A549 (cell line): ENCODE measurements around the gene ZNRF2. TPM values are rescaled to one million over a fixed set of nuclear protein-coding genes. Genes with fewer than 3 reads are reported as not detected.

Experiments used
- ATAC-seq, 2 experiments: fragments of 200-7000 bp in 1 of 2; fragments of >200 bp in 1 of 2; cut with Nextera tagmentation in 1 of 2; cut with Tn5 transposase in 1 of 2; 3 replicates each; pipeline versions ENCODE4 v1.8.0 to v1.9.1; 2018 to 2020; ENCODE audit warnings: mild to moderate bottlenecking in 1 of 2, moderate library complexity in 1 of 2
- CTCF ChIA-PET: fragments of 300-600 bp; sonication (Branson Sonifier 250); formaldehyde crosslinking; extraction: SDS; loops from one replicate; lab custom pipeline; 2021; ENCODE audit warnings: antibody characterized with exemption, inconsistent platforms; lab: Yijun Ruan, JAX
- POLR2A ChIA-PET: fragments of 350-600 bp; formaldehyde crosslinking; extraction: SDS; loops from one replicate; lab custom pipeline; 2021; ENCODE audit warnings: antibody characterized with exemption, inconsistent platforms; lab: Yijun Ruan, JAX
- DNase-seq, 2 experiments: peaks; one replicate each; pipeline versions ENCODE4 v3.0.0 to v3.0.0-alpha.2; 2011 to 2016; ENCODE audit warnings: low read depth in 1 of 2, low spot score in 1 of 2
- FAIRE-seq: peaks from 2 replicates; lab custom pipeline; 2011; peaks lifted over from hg19 to GRCh38; lab: Jason Lieb, UNC
- H3K27ac ChIP-seq, 2 experiments: fragments of >200 bp; sonication (Bioruptor Twin); formaldehyde crosslinking; 3 replicates each; pipeline ENCODE4 v1.5.1; 2016 to 2017
- H3K4me1 ChIP-seq: fragments of >200 bp; sonication (Bioruptor Twin); formaldehyde crosslinking; 3 replicates; pipeline ENCODE4 v1.6.1; 2016
- H3K4me2 ChIP-seq: fragments of >200 bp; sonication (Bioruptor Twin); formaldehyde crosslinking; 3 replicates; pipeline ENCODE4 v1.6.1; 2016
- H3K4me3 ChIP-seq: fragments of >200 bp; sonication (Bioruptor Twin); formaldehyde crosslinking; 3 replicates; pipeline ENCODE4 v1.5.1; 2016
- H3K9me3 ChIP-seq: fragments of >200 bp; sonication (Bioruptor Twin); formaldehyde crosslinking; 3 replicates; pipeline ENCODE4 v1.6.1; 2016
- ATOH8 ChIP-seq: fragments of 250-450 bp; sonication (Bioruptor Pico); IDR thresholded peaks from 2 replicates; pipeline ENCODE4 v1.5.0; 2020; ENCODE audit warnings: low read depth, mild to moderate bottlenecking, moderate library complexity
- CBX2 ChIP-seq: fragments of 200-600 bp; sonication (generic); IDR thresholded peaks from 2 replicates; pipeline ENCODE4 v1.6.1; 2016; ENCODE audit warnings: low read depth, mild to moderate bottlenecking, borderline replicate concordance
- CBX8 ChIP-seq: fragments of 200-600 bp; sonication (generic); IDR thresholded peaks from 2 replicates; pipeline ENCODE4 v1.6.1; 2016
- CHD4 ChIP-seq: fragments of 200-600 bp; sonication (generic); IDR thresholded peaks from 2 replicates; pipeline ENCODE4 v1.6.1; 2016; ENCODE audit warnings: antibody characterized with exemption, mild to moderate bottlenecking, borderline replicate concordance
- CTCF ChIP-seq: fragments of >200 bp; sonication (Bioruptor Twin); formaldehyde crosslinking; IDR thresholded peaks from 3 replicates; pipeline ENCODE4 v1.5.1; 2016
- E2F6 ChIP-seq: IDR thresholded peaks from 2 replicates; pipeline ENCODE4 v1.6.1; 2012; ENCODE audit warnings: low read depth, borderline replicate concordance
- ELK1 ChIP-seq: fragments of 150-350 bp; IDR thresholded peaks from 2 replicates; pipeline ENCODE4 v1.6.1; 2014; ENCODE audit warnings: low read depth, mild to moderate bottlenecking, low read length
- EP300 ChIP-seq, 2 experiments: fragments of >200 bp; sonication (Bioruptor Twin); formaldehyde crosslinking; IDR thresholded peaks; 2 replicates in 1 of 2; 3 replicates in 1 of 2; pipeline ENCODE4 v1.6.1; 2016 to 2017
- FOXS1 ChIP-seq: fragments of 250-450 bp; sonication (Bioruptor Pico); IDR thresholded peaks from 2 replicates; pipeline ENCODE4 v1.5.0; 2020; ENCODE audit warnings: mild to moderate bottlenecking, moderate library complexity
- GATA3 ChIP-seq: IDR thresholded peaks from 2 replicates; pipeline ENCODE4 v1.6.1; 2012; ENCODE audit warnings: borderline replicate concordance
- HDAC2 ChIP-seq: fragments of 200-600 bp; sonication (generic); IDR thresholded peaks from 2 replicates; pipeline ENCODE4 v1.6.1; 2016
- HEYL ChIP-seq: fragments of 250-450 bp; sonication (Bioruptor Pico); IDR thresholded peaks from 2 replicates; pipeline ENCODE4 v1.8.0; 2021; ENCODE audit warnings: mild to moderate bottlenecking, moderate library complexity
- HOXB5 ChIP-seq: fragments of 250-450 bp; sonication (Bioruptor Pico); IDR thresholded peaks from 2 replicates; pipeline ENCODE4 v1.5.0; 2020; ENCODE audit warnings: mild to moderate bottlenecking, moderate library complexity
- JUN ChIP-seq, 2 experiments: fragments of >200 bp; sonication (Bioruptor Twin); formaldehyde crosslinking; IDR thresholded peaks; 2 replicates in 1 of 2; 3 replicates in 1 of 2; pipeline ENCODE4 v1.6.1; 2016 to 2017
- KDM5A ChIP-seq: fragments of 200-600 bp; sonication (generic); IDR thresholded peaks from 2 replicates; pipeline ENCODE4 v1.6.1; 2016; ENCODE audit warnings: antibody characterized with exemption, mild to moderate bottlenecking
- MAFK ChIP-seq: fragments of 450-650 bp; IDR thresholded peaks from 2 replicates; pipeline ENCODE4 v1.6.1; 2014; ENCODE audit not compliant: partially characterized antibody
- MAX ChIP-seq: IDR thresholded peaks from 2 replicates; pipeline ENCODE4 v1.6.1; 2012
- MAZ ChIP-seq: fragments of 150-350 bp; IDR thresholded peaks from 2 replicates; pipeline ENCODE4 v1.6.1; 2014; ENCODE audit warnings: antibody characterized with exemption, low read depth, low read length, borderline replicate concordance
- MYC ChIP-seq: IDR thresholded peaks from 2 replicates; pipeline ENCODE4 v1.6.1; 2012; ENCODE audit warnings: mild to moderate bottlenecking, inconsistent platforms, low read length, improper control_type of control experiment, borderline replicate concordance
- NR3C1 ChIP-seq: fragments of >200 bp; sonication (Bioruptor Twin); formaldehyde crosslinking; IDR thresholded peaks from 3 replicates; pipeline ENCODE4 v1.6.1; 2017
- PHF8 ChIP-seq: fragments of 200-600 bp; sonication (generic); IDR thresholded peaks from 2 replicates; pipeline ENCODE4 v1.6.1; 2016; ENCODE audit warnings: low read depth, mild to moderate bottlenecking, antibody characterized with exemption, moderate library complexity, borderline replicate concordance
- RAD21 ChIP-seq, 2 experiments: fragments of >200 bp in 1 of 2; sonication (Bioruptor Twin) in 1 of 2; formaldehyde crosslinking in 1 of 2; IDR thresholded peaks in 1 of 2; conservative IDR thresholded peaks in 1 of 2; 2 replicates in 1 of 2; 3 replicates in 1 of 2; pipeline ENCODE4 v1.6.1; 2012 to 2018; ENCODE audit warnings: inconsistent platforms in 1 of 2
- RCOR1 ChIP-seq: fragments of 150-350 bp; IDR thresholded peaks from 2 replicates; pipeline ENCODE4 v1.6.1; 2014; ENCODE audit warnings: antibody characterized with exemption, low read length, low read depth
- TFCP2L1 ChIP-seq: fragments of 250-450 bp; sonication (Bioruptor Pico); IDR thresholded peaks from 2 replicates; pipeline ENCODE4 v1.5.0; 2021; ENCODE audit warnings: mild to moderate bottlenecking
- TP53 ChIP-seq: fragments of 250-450 bp; sonication (Bioruptor Pico); IDR thresholded peaks from 2 replicates; pipeline ENCODE4 v1.5.0; 2021; ENCODE audit warnings: mild to moderate bottlenecking, moderate library complexity
- WGBS: methylation state at CpG from one replicate; pipeline ENCODE4 v1.1.6; 2017; ENCODE audit errors: missing lambda C conversion rate; 5-methylcytosine and 5-hydroxymethylcytosine counted together
- polyA plus RNA-seq, 4 experiments: library from polyadenylated mRNA; depleted of rRNA in 3 of 4; stranded (reverse); fragments of >200 nt; fragmentation: RNase III in 1 of 4; extraction: RNeasy Plus Mini Kit Qiagen cat#74134 plus additional on column Dnase treatment in 1 of 4; gene quantifications; 2 replicates in 3 of 4; 3 replicates in 1 of 4; pipeline ENCODE4 v1.2.3, GENCODE V29; 2011 to 2017

The ZNRF2 gene
- polyA plus RNA-seq, 2 of the 4 experiments (the other 2 are of a cell fraction), result 5.9 to 11.4 TPM

GRCh38 chr7:30335763-30336487 is 51.5 kb downstream of the ZNRF2 start:
- Histone ChIP-seq H3K27ac (no peak overlapping the region), H3K4me1 (peaks cover 24% of the 10 kb centered on the region), H3K4me3 (no peak overlapping the region), H3K4me2 (peak overlapping the region; percentile 52), H3K9me3 (no peaks in the 10 kb centered on the region)
- ChIA-PET POLR2A (no interaction called here), CTCF (interaction anchor here (1.4 kb wide), 1 partner anchor 13 kb away, joined by 3 read pairs; no protein-coding TSS in a partner anchor)
- TF ChIP-seq TP53 (CRISPR knock-in tag), result no peak
- no peak for TF ChIP-seq TFCP2L1 (CRISPR knock-in tag)
- no peak for TF ChIP-seq E2F6
- TF ChIP-seq NR3C1, result no peak
- TF ChIP-seq KDM5A, result no peak
- DNase-seq (no peak), FAIRE-seq (no peak), ATAC-seq (peak in 1 of 2 experiments; percentile 60; a peak in 2 of 6 replicates)
- 30% methylated on average over 4 of the region's 4 CpGs for WGBS

GRCh38 chr7:30344513-30344912 is 60.1 kb downstream of the ZNRF2 start:
- Histone ChIP-seq H3K9me3 (no peaks in the 10 kb centered on the region), H3K4me2 (no peak overlapping the region), H3K4me3 (no peak overlapping the region), H3K4me1 (peaks cover 28% of the 10 kb centered on the region), H3K27ac (no peak overlapping the region)
- ChIA-PET CTCF (no interaction called here), POLR2A (no interaction called here)
- TF ChIP-seq MYC, result no peak
- TF ChIP-seq ELK1, result no peak
- TF ChIP-seq RCOR1, result no peak
- TF ChIP-seq MAZ, result no peak
- TF ChIP-seq MAX, result no peak
- no peak for TF ChIP-seq RAD21 (conservative IDR thresholded peaks at IDR 0.05 in 1 of 2, IDR thresholded peaks at IDR 0.05 in 1 of 2)
- no peak for TF ChIP-seq HEYL
- no peak for TF ChIP-seq E2F6
- TF ChIP-seq GATA3, result no peak
- TF ChIP-seq CBX8, result no peak
- TF ChIP-seq PHF8, result no peak
- ATAC-seq (no peak), DNase-seq (no peak), FAIRE-seq (no peak)
- WGBS, result 91% methylated on average over 1 of the region's 1 CpG

- no peak for DNase-seq
- no peaks in the 10 kb centered on the region for H3K9me3 ChIP-seq
- peaks cover 28% of the 10 kb centered on the region for H3K4me1 ChIP-seq
- FAIRE-seq, result no peak
- 65% methylated on average over 2 of the region's 2 CpGs for WGBS
- CTCF ChIA-PET, result no interaction called here
- POLR2A ChIA-PET, result no interaction called here
- H3K27ac ChIP-seq, result peak overlapping the region; percentile 2 to 60; a peak in 4 of 6 replicates
- ATAC-seq, result peak in 1 of 2 experiments; percentile 51; a peak in 3 of 6 replicates
- no peak overlapping the region for H3K4me3 ChIP-seq
- H3K4me2 ChIP-seq, result peak overlapping the region; percentile 72
- TF ChIP-seq ATOH8, result no peak
- no peak for TF ChIP-seq HDAC2
- no peak for TF ChIP-seq JUN (IDR thresholded peaks at IDR 0.05)
- no peak for TF ChIP-seq CTCF
- no peak for TF ChIP-seq CBX2
- TF ChIP-seq MAX, result no peak
- TF ChIP-seq EP300 (IDR thresholded peaks at IDR 0.05), result no peak
- no peak for TF ChIP-seq E2F6
- no peak for TF ChIP-seq FOXS1
- TF ChIP-seq HOXB5 (CRISPR knock-in tag), result no peak
- TF ChIP-seq CHD4, result no peak
- no peak for TF ChIP-seq MAFK
These were observed 63.1 kb downstream of the ZNRF2 start for GRCh38 chr7:30347226-30348082.
